T-helper 1 cell treated with Interleukin-12 subunit alpha and Interleukin-12 subunit beta and Interleukin-4 antibody, amounts not matched to agents 30 ng/mL and 1 ng/mL, for 36 hours (primary cell): Measurements from ENCODE around the gene PTP4A1. TPM values are rescaled to one million over a fixed set of nuclear protein-coding genes. Genes with fewer than 3 reads are reported as not detected.

ENCODE experiments used
- intact Hi-C: fragments of 100-400 bp; cut with micrococcal nuclease; formaldehyde crosslinking; loops from one replicate; pipeline ENCODE4 v1.15.1; 2024
- total RNA-seq: library from RNA; stranded (reverse); gene quantifications from 2 replicates; pipeline ENCODE4 v1.2.3, GENCODE V29; 2022

PTP4A1 gene
- 68.9 and 78.1 TPM in 2 replicates for total RNA-seq

DNA sequence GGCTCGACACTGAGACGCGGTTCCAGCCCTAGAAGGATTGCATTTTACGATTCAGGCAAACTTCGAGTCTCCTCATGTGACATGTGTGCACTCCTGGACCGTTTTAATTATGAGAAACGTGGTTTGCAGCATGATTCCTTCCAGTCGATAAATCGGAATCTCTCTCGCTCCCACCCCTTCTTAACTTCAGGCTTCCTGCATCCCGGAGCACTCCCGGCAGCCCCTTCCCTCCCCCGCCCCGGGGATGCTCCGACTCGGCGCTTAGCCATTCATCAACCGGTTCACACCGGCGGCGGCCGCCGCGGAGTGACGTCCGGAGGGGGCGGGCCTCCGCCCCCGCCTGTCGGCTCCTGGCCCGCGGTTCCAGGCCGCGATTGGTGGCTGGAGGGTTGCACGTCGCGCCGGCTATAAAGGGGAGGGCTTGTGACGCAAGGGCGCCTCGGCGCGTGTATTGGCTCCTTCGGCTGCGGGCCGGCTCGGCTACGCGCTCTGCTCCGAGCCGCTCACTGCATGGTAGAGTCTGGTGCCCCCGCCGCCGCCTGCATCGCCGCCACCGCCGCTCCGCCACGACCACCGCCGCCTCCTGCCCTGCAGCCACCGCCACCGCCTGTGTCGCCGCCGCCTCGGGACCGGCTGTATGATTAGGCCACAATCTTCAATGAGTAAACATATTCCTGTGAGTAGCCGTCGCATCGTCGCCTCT lies at the start of gene PTP4A1, which contains the start of gene LOC128125822:
Gene PTP4A1 (plus strand): TSS at position 437 of the 703 bp plus-strand sequence. CDS start 4,401 bp downstream, outside the sequence.
Gene LOC128125822 (plus strand): TSS at position 437 of the 703 bp plus-strand sequence.
- intact Hi-C loops: loop anchor here (1.0 to 5.0 kb wide), 2 partner anchors 63 to 150 kb away; partner anchors contain the start of gene PHF3

DNA sequence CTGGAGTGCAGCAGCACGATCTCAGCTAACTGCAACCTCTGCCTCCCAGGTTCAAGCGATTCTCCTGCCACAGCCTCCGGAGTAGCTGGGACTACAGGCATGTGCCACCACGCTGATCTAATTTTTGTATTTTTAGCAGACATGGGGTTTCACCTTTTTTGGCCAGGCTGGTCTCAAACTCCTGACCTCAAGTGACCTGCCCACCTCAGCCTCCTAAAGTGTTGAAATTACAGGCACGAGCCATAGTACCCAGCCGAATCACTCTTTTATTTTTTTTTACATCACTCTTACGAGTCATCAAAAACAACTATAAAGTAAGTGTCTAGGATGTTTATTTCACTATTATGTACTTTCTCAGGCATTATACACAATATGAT lies 49.4 kb upstream of the PTP4A1 start:
- intact Hi-C loops: loop anchor here (10.0 kb wide), 1 partner anchor 168 kb away; no protein-coding TSS in a partner anchor

DNA sequence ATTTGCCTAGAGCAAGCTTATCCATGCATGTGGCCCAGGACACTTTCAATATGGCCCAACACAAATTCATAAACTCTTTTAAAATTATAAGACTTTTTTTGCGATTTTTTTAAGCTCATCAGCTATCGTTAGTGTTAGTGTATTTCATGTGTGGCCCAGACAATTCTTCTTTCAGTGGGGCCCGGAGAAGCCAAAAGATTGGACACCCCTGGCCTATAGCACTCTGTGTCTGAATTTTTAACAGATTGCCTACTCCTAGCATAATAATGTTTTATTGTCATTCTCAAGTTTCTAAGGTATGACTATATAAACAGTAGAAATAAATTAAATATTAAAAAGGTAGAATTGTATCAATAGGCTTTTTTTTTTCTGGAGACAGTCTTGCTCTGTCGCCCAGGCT lies 48.6 kb upstream of the PTP4A1 start:
- intact Hi-C loops: loop anchor here (10.0 kb wide), 1 partner anchor 169 kb away; no protein-coding TSS in a partner anchor

DNA sequence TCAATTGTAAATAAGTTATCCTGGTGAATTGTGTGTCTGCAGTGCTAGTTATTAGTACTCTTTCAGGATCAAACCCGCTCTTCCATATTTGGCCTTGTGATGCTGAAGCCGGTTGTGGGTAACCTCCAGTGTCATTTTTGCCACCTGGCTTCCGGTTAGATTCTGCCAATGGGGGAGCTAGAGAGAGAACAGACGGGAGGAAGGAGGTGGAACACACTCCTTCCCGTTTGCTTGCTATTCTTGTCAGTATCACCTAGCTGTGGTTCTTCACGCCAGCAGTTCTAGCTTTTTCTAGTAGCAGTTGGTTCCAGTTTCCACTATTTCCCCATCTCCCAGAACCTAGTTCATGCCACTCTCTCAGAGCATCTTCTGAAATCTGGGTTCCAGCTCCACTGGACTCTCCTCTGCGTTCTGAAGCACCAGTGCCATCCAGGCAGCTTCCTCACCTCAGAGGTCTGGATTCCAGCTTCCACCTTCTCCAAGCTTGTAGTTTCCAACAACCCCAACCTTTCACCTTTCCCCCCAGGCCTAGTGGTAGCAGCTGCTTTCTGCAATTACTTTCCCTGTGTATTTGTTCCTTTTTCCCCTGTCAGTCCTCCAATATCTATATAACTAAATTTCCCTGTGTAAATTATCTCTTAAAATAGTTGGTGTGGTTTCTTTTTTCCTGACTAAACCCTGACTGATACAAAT lies 46.9 kb upstream of the PTP4A1 start:
- intact Hi-C loops: loop anchor here (10.0 kb wide), 1 partner anchor 171 kb away; no protein-coding TSS in a partner anchor

DNA sequence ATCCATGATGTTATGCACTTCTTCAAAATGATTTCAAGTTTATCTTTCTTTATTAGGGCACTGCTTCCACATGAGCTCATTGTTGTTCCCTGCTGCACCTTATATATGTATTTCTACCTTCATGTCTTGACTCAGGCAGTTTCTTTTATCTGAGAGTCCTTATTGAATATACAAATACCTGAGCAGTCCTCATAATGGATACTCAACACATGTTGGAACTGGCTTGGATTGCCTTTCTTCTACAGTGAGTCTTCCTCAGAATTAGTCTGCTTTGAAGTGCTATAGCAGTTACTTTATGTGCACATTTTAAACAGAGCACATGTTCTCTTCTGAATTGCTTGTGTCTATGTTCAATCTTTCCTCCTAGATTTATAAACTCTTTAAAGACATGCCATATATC lies 45.3 kb upstream of the PTP4A1 start:
- intact Hi-C loops: loop anchor here (10.0 kb wide), 1 partner anchor 172 kb away; no protein-coding TSS in a partner anchor

DNA sequence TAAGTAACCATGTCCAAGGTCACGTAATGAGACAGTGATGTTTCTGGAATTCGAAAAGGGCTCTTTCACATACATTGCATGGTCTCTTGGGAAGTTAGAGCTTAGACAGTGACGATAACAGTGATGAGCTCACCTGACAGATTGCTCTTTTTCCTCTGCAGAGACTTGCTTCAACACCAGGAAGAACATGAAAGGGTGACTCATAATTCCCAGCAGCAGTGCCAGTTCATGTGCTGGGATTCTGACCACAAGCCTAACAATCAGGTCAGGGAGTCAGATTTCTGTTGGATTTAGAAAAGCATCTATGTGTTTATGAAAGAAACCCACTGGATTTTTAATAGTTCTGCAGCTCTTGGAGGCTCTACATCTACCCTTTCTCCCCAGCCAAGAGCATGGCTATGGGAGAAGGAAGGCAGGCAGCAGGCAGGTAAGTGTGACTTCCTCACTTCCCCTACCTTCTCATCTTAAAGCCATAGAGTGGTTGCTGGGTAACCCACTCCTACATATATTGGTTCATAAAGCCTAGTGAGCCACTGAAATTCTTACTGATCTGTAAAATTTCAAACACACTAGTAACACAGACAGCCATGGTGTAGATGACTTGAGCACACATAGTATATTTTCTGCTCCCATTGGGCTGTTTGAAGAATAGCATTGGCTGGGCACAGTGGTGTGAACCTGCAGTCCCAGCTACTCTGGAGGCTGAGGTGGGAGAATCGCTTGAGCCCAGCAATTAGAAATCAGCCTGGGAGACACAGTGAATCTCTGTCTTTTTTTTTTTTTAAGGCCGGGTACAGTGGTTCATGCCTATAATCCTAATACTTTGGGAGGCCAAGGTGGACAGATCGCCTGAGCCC lies 44.4 kb upstream of the PTP4A1 start:
- intact Hi-C loops: loop anchor here (2.0 to 10.0 kb wide), 3 partner anchors 23 to 173 kb away; no protein-coding TSS in a partner anchor

DNA sequence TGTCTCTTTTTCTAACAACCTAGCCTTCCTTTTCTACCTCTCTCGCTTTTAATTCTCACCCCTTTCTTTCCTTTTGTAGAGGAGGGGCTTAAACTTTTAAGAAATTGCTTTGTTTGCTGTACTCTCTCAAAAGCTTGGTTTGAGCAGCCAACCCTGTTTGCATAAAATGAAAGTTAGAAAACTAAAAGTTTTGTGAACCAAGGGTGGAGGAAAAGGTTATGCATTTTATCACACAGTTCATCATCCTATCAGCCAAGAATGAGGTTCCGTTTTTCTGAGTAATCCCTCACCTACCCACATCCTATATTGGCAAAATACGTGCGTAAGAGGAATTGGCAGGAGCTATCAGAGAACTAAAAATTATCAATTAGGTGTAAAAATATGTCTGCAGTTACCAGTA lies 42.8 kb upstream of the PTP4A1 start:
- intact Hi-C loops: loop anchor here (1.0 to 10.0 kb wide), 4 partner anchors 25 to 175 kb away; no protein-coding TSS in a partner anchor

DNA sequence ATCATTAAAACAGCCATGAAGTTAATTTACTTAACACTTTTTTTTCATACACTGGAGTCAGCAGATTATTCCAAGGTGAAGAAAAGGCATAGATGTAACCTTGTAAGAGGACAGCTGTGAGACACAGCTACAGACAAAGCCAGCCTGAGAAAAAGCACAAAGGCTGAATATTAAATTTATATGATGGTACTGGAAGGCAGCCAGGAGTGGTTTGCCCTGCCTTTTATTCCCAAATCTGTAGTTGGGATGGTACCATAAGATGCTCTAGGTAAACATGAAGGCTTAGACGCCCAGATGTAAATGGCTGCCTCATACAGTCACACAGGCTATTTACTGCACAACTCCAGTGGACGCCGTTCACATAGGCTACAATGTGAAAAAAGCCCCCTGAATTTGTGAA lies 42.1 kb upstream of the PTP4A1 start:
- intact Hi-C loops: no loop called here

DNA sequence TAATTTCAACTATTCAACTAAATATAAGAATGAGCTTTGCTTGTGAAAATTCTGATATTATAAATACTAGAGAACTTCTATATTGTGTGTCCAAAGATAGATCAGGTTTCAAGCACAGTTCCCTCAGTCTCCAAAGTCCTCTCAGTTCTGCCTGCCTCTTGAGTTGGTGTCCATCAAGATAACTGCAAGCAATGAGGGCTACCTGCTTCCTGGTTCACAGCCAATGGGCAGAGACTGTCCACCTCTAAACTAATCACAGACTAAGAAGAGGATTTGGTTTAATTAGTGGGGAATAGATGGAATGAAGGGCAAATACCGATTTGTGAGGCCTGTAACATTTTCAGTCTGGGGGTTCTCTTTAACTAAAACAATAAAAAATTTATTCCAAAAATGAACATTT lies 41.3 kb upstream of the PTP4A1 start:
- intact Hi-C loops: no loop called here

DNA sequence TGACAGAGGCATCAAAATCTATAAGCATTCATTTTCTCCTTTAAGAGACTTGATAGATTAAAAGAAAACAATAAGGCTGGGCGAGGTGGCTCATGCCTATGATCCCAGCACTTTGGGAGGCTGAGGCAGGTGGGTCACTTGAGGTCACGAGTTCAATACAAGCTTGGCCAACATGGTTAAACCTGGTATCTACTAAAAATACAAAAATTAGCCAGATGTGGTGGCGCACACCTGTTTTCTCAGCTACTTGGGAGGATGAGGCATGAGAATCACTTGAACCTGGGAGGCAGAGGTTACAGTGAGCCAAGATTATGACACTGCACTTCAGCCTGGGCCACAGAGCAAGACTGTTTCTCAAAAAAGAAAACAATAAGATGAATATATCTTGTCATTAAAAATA lies 39.3 kb upstream of the PTP4A1 start:
- intact Hi-C loops: no loop called here

DNA sequence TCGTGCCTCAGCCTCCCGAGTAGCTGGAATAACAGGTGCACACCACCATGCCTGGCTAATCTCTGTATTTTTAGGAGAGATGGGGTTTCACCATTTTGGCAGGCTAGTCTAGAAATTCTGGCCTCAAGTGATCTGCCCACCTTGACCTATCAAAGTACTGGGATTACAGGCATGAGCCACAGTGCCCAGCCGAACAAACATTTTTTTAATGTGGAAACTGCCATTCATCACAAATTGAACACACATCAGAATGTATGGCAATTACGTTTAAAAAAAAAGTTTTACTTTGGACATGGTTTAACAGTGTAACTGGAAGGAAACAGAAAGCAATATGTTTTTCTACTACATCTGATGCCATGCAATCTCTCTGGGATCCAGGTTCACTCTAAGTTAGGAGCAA lies 38.3 kb upstream of the PTP4A1 start:
- intact Hi-C loops: no loop called here

DNA sequence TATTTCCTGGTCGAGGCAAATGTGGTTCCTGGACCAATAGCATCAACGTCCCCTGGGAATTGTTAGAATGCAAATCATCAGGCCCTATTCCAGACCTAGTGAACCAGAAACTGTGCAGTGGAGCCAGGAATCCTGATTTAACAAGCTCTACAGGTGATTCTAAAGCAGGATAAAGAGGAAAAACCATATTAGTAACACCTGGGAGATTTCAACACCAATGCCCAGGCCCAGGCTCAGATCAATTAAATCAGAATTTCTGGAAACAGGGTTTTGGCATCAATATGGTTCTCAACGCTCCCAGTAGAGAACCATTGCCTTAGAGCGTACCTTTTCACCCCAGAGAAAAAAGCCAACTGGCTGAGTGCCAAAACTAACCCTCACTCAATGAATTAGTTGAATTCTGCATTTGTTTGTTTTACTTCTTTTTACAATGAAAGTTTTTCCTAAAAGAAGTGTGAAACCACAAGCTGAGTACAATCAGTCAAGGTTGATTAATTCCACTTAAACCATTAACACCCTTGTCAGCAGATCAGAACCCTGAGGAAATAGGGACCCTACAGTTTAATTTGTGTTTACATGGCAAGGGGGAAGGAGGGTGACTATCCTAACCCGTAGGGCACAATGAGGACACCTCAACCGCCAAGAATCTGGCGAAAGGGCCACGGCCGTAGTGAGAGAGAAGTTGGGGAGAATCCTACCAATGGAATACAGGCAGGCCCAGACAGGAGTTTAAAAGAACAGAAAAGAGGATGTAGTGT lies 34.9 kb upstream of the PTP4A1 start:
- intact Hi-C loops: no loop called here

DNA sequence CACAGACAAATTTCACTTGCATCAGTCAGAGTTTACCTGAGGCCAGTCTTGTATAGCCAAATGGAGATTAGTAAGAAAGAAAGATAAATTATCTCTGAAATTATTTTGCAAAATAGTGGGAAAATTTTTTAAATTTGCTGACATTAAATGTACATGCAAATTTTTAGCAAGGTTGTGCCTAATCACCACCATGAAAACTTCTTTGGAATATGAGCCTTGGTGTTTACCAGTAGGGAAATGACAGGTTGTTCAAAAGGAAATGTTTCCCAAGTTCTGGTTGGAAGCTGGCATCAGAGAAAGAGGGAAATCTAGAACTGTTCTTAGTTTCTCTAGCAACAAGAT lies 34.4 kb upstream of the PTP4A1 start:
- intact Hi-C loops: no loop called here

DNA sequence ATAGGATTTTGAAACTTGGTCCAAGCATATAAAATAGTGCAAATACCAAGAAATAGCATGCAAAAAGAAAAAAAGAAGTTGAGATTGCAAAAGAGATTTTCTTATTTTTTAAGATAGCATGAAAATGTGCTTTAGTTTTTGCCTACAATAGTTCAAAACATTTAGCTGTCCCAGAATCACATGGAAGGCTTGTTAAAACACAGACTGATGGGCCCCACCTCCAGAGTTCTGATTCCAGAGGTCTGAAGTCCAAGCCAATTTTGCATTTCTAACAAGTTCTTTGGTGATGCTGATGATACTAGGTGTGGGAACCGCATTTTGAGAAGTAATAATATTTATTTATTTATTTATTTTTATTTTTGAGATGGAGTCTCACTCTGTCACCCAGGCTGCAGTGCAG lies 33.7 kb upstream of the PTP4A1 start:
- intact Hi-C loops: no loop called here

DNA sequence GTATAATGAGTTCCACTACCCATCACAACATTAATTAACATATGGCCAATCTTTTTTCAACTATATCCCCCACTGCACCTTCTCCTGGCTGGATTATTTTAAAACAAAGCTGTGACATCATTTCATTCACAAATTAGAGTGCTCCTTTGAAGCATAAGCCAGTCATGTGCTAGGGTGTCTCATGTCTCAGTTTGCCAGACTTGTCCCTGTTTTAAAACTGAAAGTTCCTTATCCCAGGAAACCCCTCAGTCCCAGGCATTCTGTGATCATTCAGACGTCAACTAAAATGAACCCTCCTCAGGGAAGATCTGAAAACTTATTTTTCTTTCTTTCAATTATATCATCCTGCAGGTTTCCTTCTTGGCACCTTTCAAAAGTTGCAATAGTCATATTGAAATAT lies 29.3 kb upstream of the PTP4A1 start:
- intact Hi-C loops: no loop called here

DNA sequence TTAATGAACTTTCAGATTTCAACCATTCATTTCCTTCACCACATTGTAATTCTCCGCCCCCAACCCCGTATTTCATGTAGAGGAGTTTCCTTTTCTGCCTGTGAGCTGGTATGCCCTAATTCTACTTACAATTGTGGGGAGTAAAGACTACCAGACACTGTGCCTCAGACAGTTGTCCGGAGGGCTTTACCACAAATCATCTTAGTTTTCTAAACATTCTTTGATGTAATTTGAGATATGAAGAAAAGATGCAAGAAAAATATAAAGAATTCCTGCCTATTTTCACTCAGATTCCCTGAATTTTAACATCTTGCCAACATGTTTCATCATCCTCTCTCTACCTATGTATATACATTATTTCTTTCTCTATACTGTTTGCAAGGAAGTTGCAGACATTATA lies 28.3 kb upstream of the PTP4A1 start:
- intact Hi-C loops: no loop called here

DNA sequence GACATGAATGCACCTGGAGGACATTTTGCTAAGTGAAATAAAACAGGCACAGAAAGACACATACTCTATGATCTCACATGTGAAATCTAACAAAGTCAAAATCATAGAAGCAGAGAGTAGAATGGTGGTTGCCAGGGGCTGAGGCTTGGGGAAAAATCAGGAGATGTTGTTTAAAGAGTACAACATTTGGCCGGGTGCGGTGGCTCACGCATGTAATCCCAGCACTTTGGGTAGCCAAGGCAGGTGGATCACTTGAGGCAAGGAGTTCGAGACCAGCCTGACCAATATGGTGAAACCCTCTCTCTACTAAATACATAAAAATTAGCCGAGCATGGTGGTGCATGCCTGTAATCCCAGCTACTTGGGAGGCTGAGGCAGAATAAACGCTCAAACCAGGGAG lies 26.0 kb upstream of the PTP4A1 start:
- intact Hi-C loops: no loop called here

DNA sequence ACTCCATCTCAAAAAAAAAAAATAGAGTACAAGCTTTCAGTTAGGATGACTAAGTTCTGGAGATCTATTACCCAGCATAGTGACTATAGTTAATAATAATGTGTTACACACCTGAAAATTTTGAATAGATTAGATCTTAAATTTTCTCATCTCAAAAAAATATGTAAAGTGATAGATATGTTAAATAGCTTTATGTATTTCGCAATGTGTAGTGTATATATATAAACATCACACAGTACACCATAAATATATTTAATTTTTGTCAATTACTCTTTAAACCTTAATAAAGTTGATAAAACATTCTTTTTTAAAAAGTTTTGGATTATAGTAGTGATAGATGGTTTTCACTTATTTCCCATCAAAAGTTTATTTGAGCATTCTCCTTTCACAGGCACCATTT lies 25.6 kb upstream of the PTP4A1 start:
- intact Hi-C loops: no loop called here

DNA sequence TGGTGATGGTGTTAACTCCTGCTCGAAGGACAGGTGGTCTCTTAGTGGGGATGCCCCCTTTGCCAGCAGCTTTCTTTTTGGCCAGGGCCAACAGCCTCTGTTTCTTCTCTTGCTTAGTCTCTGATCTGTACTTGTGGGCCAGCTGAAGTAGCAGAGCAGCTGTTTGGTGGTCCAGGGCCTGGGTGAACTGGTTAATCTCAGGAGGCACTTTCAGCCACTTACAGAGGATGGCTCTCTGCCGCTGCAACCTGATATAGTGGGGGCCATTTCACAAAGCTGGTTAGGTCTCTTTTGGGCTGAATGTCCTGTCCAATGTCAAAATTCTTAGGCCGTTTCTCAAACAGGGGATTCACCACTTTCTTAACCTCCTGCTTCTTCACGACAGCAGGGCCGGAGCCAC lies 23.2 kb upstream of the PTP4A1 start:
- intact Hi-C loops: no loop called here

DNA sequence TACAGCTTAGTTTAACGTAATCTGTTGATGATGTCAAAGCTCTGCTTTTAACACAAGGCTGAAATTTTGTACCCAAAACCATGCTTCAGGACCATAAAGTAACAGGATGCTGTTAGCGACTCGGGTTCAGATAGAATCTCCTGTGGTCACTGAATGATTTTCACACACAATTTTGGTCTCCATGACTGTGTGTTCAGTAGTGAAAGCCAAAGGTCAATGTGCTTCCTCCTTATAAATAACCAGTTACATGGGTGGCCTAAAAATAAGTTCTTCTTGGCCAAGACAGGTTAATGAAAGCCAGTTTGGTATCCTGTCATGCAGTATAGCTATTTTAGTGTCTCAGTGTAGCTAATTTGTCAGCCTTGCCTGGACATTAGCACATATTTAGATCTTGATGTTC lies 19.1 kb upstream of the PTP4A1 start:
- intact Hi-C loops: no loop called here

DNA sequence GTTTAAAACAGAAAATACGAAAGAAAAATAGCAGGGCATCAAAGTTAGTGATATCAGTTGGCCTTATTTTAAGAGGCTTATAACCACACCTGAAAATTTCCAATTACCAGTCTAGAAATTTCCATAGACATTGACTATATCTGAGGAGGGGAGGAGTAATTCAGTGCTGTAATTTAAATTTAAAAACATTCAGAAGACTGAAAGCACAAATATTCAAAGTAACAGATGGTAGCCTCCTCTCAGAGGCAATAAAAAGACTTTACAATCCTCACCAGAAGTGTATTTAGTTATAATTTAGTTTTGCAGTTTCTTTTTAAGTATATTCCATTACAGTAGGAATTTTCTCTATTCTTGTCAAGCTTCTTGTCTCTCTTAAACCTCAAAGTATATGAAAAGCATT lies 18.4 kb upstream of the PTP4A1 start:
- intact Hi-C loops: no loop called here
